ENCODE results near the gene USH1C.

DNA sequence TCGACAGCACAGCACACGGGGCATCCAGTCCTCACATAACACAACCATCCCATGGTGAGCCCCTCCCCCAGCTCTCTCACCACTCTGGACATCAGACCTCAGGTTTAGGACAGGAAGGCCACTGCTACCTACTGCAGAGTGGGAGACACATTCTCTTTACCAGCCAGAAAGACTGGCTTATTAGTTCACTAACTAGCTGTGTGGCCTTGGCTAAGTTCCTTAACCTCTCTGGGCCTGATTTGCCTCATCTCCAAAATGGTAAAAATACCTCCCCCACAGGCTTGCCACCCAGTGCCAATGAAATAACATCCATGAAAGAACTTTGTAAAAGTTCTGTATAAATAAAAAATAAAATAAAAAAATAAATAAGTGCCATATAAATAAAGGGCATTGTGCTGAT lies 32.1 kb downstream of the USH1C start:
- TF ChIP-seq, protein P1, sequence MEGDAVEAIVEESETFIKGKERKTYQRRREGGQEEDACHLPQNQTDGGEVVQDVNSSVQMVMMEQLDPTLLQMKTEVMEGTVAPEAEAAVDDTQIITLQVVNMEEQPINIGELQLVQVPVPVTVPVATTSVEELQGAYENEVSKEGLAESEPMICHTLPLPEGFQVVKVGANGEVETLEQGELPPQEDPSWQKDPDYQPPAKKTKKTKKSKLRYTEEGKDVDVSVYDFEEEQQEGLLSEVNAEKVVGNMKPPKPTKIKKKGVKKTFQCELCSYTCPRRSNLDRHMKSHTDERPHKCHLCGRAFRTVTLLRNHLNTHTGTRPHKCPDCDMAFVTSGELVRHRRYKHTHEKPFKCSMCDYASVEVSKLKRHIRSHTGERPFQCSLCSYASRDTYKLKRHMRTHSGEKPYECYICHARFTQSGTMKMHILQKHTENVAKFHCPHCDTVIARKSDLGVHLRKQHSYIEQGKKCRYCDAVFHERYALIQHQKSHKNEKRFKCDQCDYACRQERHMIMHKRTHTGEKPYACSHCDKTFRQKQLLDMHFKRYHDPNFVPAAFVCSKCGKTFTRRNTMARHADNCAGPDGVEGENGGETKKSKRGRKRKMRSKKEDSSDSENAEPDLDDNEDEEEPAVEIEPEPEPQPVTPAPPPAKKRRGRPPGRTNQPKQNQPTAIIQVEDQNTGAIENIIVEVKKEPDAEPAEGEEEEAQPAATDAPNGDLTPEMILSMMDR (IDR thresholded peaks at IDR 0.05), result no peak
- TF ChIP-seq POLR2A (IDR thresholded peaks at IDR 0.05), result no peak

Measured in adrenal gland (tissue), 5 donors.